HG03280 (cell line): Measurements from ENCODE around the gene C16orf54.
"Not testable (repeated sequence)": the region's sequence is repeated elsewhere in the genome, so short reads cannot be mapped to it uniquely, and the experiment has no call there.

ENCODE experiments used
- ATAC-seq: cut with Tn5 transposase; IDR thresholded peaks from one replicate; pipeline ENCODE4 v1.9.1; 2021; ENCODE audit warnings: mild to moderate bottlenecking, moderate library complexity; ENCODE audit not compliant: unreplicated experiment

The C16orf54 gene, protein sequence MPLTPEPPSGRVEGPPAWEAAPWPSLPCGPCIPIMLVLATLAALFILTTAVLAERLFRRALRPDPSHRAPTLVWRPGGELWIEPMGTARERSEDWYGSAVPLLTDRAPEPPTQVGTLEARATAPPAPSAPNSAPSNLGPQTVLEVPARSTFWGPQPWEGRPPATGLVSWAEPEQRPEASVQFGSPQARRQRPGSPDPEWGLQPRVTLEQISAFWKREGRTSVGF

DNA sequence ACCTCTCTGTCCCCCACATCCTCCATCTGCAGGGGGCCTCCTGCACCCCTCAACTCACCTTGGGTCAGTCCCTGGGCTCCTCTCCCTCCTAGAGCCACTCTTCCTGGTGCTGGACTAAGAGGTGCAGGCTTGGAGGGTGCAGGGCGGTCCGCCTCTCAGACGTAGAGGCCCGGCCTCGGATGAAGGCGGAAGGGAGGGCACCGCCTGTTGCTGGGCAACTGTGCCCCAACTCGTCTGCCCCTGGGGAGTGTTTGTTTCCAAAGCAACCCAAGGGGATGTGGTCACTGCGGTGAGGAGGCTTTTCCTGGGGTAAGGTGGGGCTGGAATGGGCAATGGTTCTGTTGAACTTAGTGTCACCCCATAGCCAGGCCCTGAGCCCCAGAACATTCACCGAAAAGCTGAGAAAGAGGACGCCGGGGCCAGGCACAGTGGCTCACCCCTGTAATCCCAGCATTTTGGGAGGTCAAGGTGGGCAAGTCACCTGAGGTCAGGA lies at the start of gene C16orf54:
Gene C16orf54, minus strand, starts transcription at position 138 of the 493 bp plus-strand sequence. CDS start 1,039 bp downstream, outside the sequence.
- peak; percentile 80 for ATAC-seq

- ATAC-seq = no peak
Measured at GRCh38 chr16:29794231-29794710, 48.5 kb upstream of the C16orf54 start.

DNA sequence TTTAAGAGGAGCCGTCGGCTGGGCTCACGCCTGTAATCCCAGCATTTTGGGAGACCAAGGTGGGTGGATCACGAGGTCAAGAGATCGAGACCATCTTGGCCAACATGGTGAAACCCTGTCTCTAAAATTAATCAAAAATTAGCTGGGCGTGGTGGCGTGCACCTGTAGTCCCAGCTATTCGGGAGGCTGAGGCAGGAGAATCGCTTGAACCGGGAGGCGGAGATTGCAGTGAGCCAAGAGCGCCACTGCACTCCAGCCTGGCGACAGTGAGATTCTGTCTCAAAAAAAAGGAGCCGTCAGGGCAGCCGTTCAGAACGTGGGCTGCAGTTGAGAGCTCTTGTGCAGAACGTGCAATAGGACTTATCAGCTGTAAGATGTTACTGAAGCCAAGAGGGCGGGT lies 47.4 kb upstream of the C16orf54 start:
- ATAC-seq = not testable (repeated sequence)

GRCh38 chr16:29791845-29792807 lies 46.3 kb upstream of the C16orf54 start:
- no peak for ATAC-seq

GRCh38 chr16:29790949-29791844 lies 45.4 kb upstream of the C16orf54 start:
- ATAC-seq = peak; percentile 1

DNA sequence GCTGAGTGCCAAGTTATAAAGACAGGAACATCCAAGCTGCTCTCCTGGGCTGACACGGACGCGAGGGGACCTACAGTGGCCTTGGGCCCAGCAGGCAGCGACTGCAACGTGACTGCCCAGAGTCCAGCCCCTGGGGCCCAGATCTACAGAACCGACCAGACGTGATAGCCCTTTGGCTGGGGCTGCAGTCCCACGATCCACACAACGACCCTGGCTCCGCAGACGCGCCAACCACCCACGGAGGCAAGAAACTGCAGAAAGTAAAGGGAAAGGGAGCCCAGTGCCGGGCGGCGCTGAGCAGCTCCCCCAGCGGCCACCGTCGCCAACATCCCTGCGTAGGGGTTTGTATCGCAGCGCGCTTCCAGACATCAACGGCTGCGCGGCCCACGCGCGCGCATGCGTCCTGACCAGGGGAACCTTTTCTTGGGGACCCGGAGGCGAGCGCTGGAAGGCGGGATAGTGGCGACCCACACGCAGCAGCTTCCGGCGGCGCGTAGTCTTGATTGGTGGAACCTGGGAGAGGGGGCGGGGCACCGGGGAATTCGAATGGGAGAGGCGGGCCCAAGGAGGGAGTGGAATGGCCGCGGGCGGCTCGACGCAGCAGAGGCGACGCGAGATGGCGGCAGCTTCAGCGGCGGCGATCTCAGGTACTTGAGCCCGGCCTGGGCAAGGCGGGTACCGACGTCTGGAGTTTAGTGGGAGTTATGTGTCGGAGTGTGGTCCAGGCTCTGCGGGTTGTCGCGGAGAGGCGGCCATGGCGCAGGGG lies 44.6 kb upstream of the C16orf54 start, which contains the start of gene KIF22:
Gene KIF22, plus strand, starts transcription at position 569 of the 766 bp plus-strand sequence. Its CDS starts 9 bp downstream, at position 578.
- ATAC-seq = peak; percentile 92

- ATAC-seq = no peak
Measured at GRCh38 chr16:29789775-29790182, 44.0 kb upstream of the C16orf54 start.

- ATAC-seq = not testable (repeated sequence)
Measured at GRCh38 chr16:29787155-29787554, 41.4 kb upstream of the C16orf54 start.

DNA sequence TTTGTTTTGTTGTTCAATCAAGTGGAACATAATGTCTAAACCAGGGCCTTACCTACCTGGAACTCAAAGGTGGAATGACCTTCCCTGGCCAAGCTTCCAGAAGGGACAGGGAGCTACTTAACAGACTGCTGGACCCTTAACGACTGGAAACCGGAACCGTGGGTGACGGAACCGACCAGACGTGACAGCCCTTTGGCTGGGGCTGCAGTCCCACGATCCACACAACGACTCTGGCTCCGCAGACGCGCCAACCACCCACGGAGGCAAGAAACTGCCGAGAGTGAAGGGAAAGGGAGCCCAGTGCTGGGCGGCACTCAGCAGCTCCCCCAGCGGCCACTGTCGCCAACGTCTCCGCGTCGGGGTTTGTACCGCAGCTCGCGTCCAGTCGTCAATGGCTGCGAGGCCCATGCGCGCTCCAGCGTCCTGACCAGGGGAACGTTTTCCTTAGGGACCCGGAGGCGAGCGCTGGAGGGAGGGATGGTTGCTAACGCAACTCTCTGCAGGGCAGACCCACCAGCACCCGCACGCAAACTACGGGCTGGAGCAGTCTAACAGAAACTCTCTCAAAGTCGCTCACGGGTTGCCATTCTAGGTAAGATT lies 39.2 kb upstream of the C16orf54 start:
- ATAC-seq = no peak

- ATAC-seq = no peak
Measured at GRCh38 chr16:29784157-29784556, 38.4 kb upstream of the C16orf54 start.

- ATAC-seq = not testable (repeated sequence)
Measured at GRCh38 chr16:29783094-29783953, 37.5 kb upstream of the C16orf54 start.

- no peak for ATAC-seq
Measured at GRCh38 chr16:29779474-29779873, 33.7 kb upstream of the C16orf54 start.

DNA sequence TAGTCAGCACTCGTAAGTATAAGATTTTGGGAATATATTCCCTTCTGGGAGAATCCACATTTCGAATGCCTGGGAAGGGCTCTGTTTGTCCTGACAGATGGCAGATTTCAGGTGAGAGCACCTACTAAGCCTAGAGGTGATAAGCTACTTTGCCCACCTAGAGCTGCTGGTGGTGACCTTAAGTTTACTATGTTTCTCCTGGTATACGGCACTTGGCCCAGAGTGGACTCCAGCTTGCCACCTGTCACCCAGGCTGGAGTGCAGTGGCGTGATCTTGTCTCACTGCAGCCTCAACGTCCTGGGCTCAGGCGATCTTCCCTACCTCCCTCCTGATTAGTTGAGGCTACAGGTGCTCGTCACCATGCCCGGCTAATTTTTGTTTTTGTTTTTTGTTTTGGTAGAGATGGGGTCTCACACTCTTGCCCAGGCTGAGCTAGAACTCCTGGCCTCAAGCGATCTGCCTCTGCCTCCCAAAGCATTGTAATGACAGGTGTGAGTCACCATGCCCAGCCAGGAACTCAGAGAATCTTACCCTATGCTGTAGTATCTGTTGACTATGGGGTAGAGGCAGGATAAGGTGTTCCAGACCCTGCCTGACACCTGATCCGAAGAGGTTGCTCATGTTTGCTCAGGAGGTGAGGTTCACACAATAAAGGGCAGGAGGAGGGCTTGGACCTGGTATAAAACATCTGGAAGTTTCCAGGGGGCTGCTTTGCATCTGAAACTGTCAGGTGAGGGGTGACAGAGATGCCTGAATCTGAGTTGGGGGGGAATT lies 32.0 kb upstream of the C16orf54 start, which contains the start of gene ZG16:
Gene ZG16, plus strand, starts transcription at position 681 of the 775 bp plus-strand sequence. CDS start 1,011 bp downstream, outside the sequence.
- ATAC-seq = no peak

DNA sequence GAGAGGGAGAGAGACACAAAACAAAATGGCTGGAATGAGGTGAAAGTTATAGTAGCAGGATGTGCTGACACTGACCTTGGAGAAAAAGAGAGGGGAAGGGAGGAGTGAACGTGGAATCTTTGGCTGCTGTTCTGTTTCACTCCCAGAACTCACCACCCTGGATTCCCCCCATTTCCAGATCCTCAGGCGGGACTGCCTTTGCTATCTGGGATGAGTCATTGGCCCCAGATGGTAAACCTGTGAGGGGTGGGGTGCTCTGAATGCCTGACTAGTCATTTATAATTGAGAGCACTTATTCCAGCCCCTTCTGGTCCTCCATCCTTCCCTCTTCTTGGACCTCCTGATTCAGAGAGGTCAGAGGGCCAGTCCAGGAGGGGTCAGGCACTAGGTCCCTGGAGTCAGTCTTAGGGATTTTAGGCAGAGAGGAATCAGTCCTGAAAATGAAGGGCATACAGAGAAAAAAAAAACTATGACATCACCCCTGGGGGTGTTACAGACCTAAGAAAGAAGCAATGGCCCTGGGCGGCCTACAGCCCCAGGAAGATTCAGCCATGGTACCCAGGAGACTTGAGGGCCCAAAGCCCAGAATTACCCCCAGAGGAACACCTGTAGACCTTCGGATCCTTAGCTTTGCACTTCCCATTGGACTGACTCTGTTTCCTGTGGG lies 30.1 kb upstream of the C16orf54 start:
- ATAC-seq = no peak

- ATAC-seq = no peak
Measured at GRCh38 chr16:29774730-29775129, 28.9 kb upstream of the C16orf54 start.

DNA sequence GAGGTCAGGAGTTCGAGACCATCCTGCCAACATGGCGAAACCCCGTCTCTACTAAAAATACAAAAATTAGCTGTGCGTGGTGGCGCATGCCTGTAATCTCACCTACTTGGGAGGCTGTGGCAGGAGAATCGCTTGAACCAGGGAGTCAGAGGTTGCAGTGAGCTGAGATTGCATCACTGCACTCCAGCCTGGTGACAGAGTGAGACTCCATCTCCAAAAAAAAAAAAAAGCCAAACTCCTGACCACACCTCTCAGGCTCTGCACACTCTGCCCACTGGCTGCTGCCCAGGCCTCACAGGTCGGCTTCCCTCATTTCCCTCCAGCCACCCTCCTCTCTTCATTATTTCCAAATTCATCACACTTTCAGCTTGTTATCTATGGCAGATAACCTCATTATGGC lies 26.5 kb upstream of the C16orf54 start:
- ATAC-seq = not testable (repeated sequence)
